Ovary (tissue), 3 donors: ENCODE results near the gene SUCO.

ENCODE experiments used
- EP300 ChIP-seq: sonication (generic); formaldehyde crosslinking; IDR thresholded peaks from one replicate; pipeline ENCODE4 v1.6.1; 2017; ENCODE audit warnings: antibody characterized with exemption
- POLR2A ChIP-seq: fragments of 450-650 bp; IDR thresholded peaks from one replicate; pipeline ENCODE4 v1.6.1; 2017; ENCODE audit warnings: antibody characterized with exemption, mild to moderate bottlenecking, moderate library complexity
- TF ChIP-seq, protein P1 (sequence below), 3 donors: fragments of 450-650 bp in 2 of 3; fragments of 200-600 bp in 1 of 3; IDR thresholded peaks; one replicate each; pipeline versions ENCODE4 v1.5.1 to v1.8.0; 2016 to 2022; ENCODE audit warnings: antibody characterized with exemption in 3 of 3, mild to moderate bottlenecking in 1 of 3
- donor health status: DM: no; HTN: no; CAD: no.

DNA sequence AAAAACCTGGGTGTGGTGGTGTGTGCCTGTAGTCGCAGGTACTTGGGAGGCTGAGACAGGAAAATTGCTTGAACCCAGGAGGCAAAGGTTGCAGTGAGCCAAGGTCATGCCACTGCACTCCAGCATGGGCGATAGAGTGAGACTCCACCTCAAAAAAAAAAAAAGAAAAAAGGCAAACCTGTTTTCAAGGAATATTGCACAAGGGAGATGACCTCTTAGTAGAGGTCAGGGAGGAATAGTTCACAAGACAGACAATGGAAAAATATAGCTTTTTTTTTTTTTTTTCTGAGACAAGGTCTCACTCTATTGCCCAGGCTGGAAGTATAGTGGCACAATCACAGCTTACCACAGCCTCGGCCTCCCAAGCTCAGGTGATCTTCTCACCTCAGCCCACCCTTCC is 22.5 kb upstream of the SUCO start:
- TF ChIP-seq POLR2A = no peak
- TF ChIP-seq, protein P1, sequence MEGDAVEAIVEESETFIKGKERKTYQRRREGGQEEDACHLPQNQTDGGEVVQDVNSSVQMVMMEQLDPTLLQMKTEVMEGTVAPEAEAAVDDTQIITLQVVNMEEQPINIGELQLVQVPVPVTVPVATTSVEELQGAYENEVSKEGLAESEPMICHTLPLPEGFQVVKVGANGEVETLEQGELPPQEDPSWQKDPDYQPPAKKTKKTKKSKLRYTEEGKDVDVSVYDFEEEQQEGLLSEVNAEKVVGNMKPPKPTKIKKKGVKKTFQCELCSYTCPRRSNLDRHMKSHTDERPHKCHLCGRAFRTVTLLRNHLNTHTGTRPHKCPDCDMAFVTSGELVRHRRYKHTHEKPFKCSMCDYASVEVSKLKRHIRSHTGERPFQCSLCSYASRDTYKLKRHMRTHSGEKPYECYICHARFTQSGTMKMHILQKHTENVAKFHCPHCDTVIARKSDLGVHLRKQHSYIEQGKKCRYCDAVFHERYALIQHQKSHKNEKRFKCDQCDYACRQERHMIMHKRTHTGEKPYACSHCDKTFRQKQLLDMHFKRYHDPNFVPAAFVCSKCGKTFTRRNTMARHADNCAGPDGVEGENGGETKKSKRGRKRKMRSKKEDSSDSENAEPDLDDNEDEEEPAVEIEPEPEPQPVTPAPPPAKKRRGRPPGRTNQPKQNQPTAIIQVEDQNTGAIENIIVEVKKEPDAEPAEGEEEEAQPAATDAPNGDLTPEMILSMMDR (IDR thresholded peaks at IDR 0.05) = no peak
- TF ChIP-seq EP300 = no peak
